ENCODE data around the gene GSX2. TPM values are rescaled to one million over a fixed set of nuclear protein-coding genes. Genes with fewer than 3 reads are reported as not detected.
"Not testable (repeated sequence)": the region's sequence is repeated elsewhere in the genome, so short reads cannot be mapped to it uniquely, and the experiment has no call there.

The GSX2 gene
- total RNA-seq, 1 donor from 2014 or later: not detected

- Mint-ChIP-seq H3K9me3 (peaks cover 4% of the 10 kb centered on the region), H3K4me3 (no peak overlapping the region), H3K36me3 (ENCODE audit: low read depth) (no peaks in the 10 kb centered on the region), H3K27ac (no peak overlapping the region), H3K4me1 (no peaks in the 10 kb centered on the region), H3K27me3 (peaks cover 10% of the 10 kb centered on the region)
- intact Hi-C loops (cut with micrococcal nuclease): no loop called here
- ChIA-PET CTCF (no interaction called here), POLR2A (no interaction called here)
- no peak for TF ChIP-seq CTCF (IDR thresholded peaks at IDR 0.05)
- ATAC-seq (ENCODE audit: low read depth) (no peak), DNase-seq (no peak)
Measured at GRCh38 chr4:54118850-54119589, 19.1 kb downstream of the GSX2 start.

GRCh38 chr4:54120518-54120917, 20.6 kb downstream of the GSX2 start:
- no peak for TF ChIP-seq CTCF (IDR thresholded peaks at IDR 0.05)
- H3K36me3 Mint-ChIP-seq (ENCODE audit: low read depth): no peaks in the 10 kb centered on the region
- ATAC-seq (ENCODE audit: low read depth) (no peak), DNase-seq (no peak)
- no peak overlapping the region for H3K4me3 Mint-ChIP-seq
- no peaks in the 10 kb centered on the region for H3K9me3 Mint-ChIP-seq
- CTCF ChIA-PET: no interaction called here
- POLR2A ChIA-PET: no interaction called here
- intact Hi-C loops (cut with micrococcal nuclease): no loop called here
- H3K27me3 Mint-ChIP-seq: peaks cover 4% of the 10 kb centered on the region
- H3K4me1 Mint-ChIP-seq: no peaks in the 10 kb centered on the region
- no peak overlapping the region for H3K27ac Mint-ChIP-seq

- no peak for TF ChIP-seq CTCF (IDR thresholded peaks at IDR 0.05)
- ChIA-PET CTCF (no interaction called here), POLR2A (no interaction called here)
- Mint-ChIP-seq H3K4me3 (no peak overlapping the region), H3K27me3 (no peaks in the 10 kb centered on the region), H3K9me3 (peaks cover 22% of the 10 kb centered on the region), H3K27ac (no peak overlapping the region), H3K36me3 (ENCODE audit: low read depth) (no peaks in the 10 kb centered on the region), H3K4me1 (no peaks in the 10 kb centered on the region)
- intact Hi-C loops (cut with micrococcal nuclease): no loop called here
- ATAC-seq (ENCODE audit: low read depth) (no peak), DNase-seq (no peak)
Measured at GRCh38 chr4:54127660-54128059, 27.7 kb downstream of the GSX2 start.

- POLR2A ChIA-PET, CTCF ChIA-PET: not testable (repeated sequence)
Measured at GRCh38 chr4:54128694-54129093, 28.7 kb downstream of the GSX2 start.

GRCh38 chr4:54139332-54139731, 39.4 kb downstream of the GSX2 start:
- H3K4me3 Mint-ChIP-seq: no peak overlapping the region
- H3K9me3 Mint-ChIP-seq: peaks cover 2% of the 10 kb centered on the region
- no peak for TF ChIP-seq CTCF (IDR thresholded peaks at IDR 0.05)
- ChIA-PET POLR2A (no interaction called here), CTCF (no interaction called here)
- H3K27ac Mint-ChIP-seq: no peak overlapping the region
- ATAC-seq (ENCODE audit: low read depth) (no peak), DNase-seq (no peak)
- H3K27me3 Mint-ChIP-seq: no peaks in the 10 kb centered on the region
- intact Hi-C loops (cut with micrococcal nuclease): no loop called here
- H3K4me1 Mint-ChIP-seq: no peaks in the 10 kb centered on the region
- H3K36me3 Mint-ChIP-seq (ENCODE audit: low read depth): no peaks in the 10 kb centered on the region

More at GRCh38 chr4:54128694-54129093, 28.7 kb downstream of the GSX2 start:
- H3K4me3 Mint-ChIP-seq; H3K4me1 Mint-ChIP-seq; H3K36me3 Mint-ChIP-seq (ENCODE audit: low read depth); intact Hi-C loops (cut with micrococcal nuclease); ATAC-seq (ENCODE audit: low read depth); H3K27ac Mint-ChIP-seq; H3K27me3 Mint-ChIP-seq; DNase-seq: not testable (repeated sequence)
- H3K9me3 Mint-ChIP-seq: peaks cover 22% of the 10 kb centered on the region

GRCh38 chr4:54140287-54140686, 40.3 kb downstream of the GSX2 start:
- POLR2A ChIA-PET: no interaction called here
- no peak overlapping the region for H3K4me3 Mint-ChIP-seq
- CTCF ChIA-PET: no interaction called here
- intact Hi-C loops (cut with micrococcal nuclease): no loop called here
- H3K27ac Mint-ChIP-seq: no peak overlapping the region
- H3K9me3 Mint-ChIP-seq: no peaks in the 10 kb centered on the region
- no peaks in the 10 kb centered on the region for H3K4me1 Mint-ChIP-seq
- TF ChIP-seq CTCF (IDR thresholded peaks at IDR 0.05): no peak
- no peak for DNase-seq
- H3K27me3 Mint-ChIP-seq: no peaks in the 10 kb centered on the region
- no peaks in the 10 kb centered on the region for H3K36me3 Mint-ChIP-seq (ENCODE audit: low read depth)
- ATAC-seq (ENCODE audit: low read depth): no peak

All from activated B cell treated with CpG ODN at 0.5 μM for 24 hours (primary cell).